Inferior parietal cortex (tissue), 1 donor: Measurements from ENCODE around the gene TRAM2.

ENCODE experiments used
- DNase-seq: peaks from one replicate; pipeline ENCODE4 v3.0.0-alpha.2; 2016; ENCODE audit errors: extremely low spot score

TRAM2 gene

DNA sequence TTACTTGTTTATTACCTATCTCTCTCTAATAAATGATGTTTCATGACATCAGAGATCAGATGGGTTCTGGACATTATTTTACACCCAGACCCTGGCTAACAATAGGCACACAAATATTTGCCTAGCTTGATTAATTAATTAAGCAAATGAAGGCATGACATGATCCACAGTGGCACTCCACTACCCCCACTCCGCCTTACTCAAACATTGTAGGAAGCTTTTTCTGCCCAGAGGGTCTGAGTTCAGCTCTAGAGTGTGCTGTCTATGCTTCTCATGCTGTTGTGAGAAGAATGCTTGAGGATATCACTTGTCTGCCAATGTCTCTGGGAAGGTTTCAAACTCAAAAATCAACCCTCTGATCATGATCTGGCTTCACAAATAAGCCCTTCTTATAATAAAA is 45.0 kb downstream of the TRAM2 start:
- DNase-seq = no peak

- DNase-seq = no peak
These were observed 45.5 kb downstream of the TRAM2 start for GRCh38 chr6:52531396-52531795.

GRCh38 chr6:52530351-52530750 is 46.5 kb downstream of the TRAM2 start:
- DNase-seq = no peak

- DNase-seq = no peak
These were observed 47.5 kb downstream of the TRAM2 start for GRCh38 chr6:52529311-52529710.

GRCh38 chr6:52527436-52527835 is 49.4 kb downstream of the TRAM2 start:
- DNase-seq = no peak

- no peak for DNase-seq
These were observed 50.2 kb downstream of the TRAM2 start for GRCh38 chr6:52526634-52527033.

- DNase-seq = no peak
These were observed 51.9 kb downstream of the TRAM2 start for GRCh38 chr6:52524918-52525317.

GRCh38 chr6:52523378-52524142 is 53.3 kb downstream of the TRAM2 start:
- DNase-seq = no peak

GRCh38 chr6:52522655-52523054 is 54.2 kb downstream of the TRAM2 start:
- no peak for DNase-seq

DNA sequence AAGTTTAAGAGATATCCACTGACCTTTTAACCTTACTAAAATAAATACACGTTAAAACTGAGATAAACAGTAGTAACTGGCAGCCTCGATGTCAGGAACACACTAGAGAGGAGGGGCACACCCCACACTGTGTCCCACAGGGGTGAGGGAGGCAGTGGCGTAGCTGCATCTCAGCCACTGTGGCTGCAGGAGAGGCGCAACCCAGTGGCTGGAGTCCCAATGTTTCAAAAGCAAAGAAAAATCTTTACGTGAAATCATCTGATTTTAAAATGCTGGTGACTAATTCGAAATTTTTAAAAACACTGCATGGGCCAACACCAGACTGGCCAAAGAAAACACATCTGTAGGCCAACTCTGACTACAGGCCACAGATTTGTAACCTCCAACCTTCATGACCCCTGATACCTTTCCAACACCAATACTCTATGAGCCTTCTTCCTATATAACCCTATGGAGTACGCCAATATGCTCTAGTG is 54.7 kb downstream of the TRAM2 start:
- no peak for DNase-seq

DNA sequence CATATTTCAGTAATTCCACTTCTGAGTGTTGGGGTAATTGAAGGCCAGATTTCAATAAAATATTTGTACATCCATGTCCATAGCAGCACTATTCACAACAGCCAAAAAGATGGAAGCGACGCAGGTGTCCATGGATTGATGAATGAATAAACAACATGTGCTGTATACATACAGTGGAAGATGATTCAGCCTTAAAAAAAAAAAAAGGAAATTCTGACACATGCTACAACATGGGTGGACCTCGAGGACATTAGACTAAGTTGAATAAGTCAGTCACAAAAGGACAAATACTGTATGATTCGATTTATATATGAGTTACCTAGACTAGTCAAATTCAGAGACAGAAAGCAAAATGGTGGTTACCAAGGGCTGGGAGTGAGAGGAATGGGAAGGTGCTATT is 57.2 kb downstream of the TRAM2 start:
- no peak for DNase-seq

- DNase-seq = no peak
These were observed 58.4 kb downstream of the TRAM2 start for GRCh38 chr6:52518279-52518945.

DNA sequence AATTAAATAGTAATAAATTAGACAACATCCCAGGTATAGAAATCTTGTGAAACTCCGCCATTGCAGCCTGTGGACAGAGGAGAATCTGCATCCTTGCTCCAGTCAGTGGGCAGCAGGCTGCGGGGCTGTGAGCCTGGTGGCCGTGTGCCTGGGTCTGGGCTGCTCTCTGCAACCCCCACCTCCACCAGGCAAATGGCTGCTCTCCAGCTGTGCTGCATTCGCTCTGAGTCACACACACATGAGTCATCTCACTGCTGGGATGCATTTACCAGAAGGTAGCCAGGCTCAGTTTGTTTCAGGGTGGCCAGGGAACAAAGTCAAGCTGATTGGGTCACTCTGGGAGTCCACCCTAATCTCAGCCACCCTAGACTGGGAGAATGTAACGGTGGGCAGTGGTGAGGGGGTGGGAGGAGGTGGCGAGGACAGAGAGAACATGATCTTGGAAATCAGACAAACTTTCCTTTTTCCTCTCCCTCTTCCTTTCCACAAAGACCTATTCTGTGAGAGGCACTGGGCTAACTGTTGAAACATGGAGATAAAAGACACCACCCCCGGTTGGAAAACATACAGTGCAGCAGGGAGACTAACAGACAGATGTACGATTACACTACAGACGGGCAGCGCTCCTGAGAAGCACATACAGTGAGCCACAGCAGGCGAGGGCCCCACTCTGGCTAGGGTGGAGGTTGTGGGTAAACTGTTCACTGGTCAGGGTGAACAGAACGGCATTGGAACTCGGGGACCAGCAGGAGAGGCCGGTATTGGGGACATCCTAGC is 59.2 kb downstream of the TRAM2 start:
- peak; percentile 76 for DNase-seq

GRCh38 chr6:52516943-52517342 is 59.9 kb downstream of the TRAM2 start:
- no peak for DNase-seq

DNA sequence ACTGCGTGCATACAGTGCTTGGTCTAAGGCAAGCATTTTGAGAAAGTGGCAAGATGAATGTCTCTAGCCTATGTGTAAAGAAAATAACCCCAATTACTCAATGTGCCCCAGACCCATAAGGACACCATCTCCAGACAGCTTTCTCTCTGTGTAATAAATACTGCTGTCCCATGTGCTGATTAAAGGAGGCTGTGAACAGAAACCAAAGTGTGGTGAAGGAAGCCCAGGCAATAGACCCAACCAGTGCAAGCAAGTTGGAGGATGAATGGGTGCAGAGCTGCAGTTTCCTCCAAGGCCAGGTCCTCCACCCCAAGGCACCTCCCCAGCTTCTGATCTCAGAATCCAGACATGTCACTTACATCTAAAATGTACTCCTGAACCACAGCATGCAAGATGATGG is 60.6 kb downstream of the TRAM2 start:
- DNase-seq = no peak

DNA sequence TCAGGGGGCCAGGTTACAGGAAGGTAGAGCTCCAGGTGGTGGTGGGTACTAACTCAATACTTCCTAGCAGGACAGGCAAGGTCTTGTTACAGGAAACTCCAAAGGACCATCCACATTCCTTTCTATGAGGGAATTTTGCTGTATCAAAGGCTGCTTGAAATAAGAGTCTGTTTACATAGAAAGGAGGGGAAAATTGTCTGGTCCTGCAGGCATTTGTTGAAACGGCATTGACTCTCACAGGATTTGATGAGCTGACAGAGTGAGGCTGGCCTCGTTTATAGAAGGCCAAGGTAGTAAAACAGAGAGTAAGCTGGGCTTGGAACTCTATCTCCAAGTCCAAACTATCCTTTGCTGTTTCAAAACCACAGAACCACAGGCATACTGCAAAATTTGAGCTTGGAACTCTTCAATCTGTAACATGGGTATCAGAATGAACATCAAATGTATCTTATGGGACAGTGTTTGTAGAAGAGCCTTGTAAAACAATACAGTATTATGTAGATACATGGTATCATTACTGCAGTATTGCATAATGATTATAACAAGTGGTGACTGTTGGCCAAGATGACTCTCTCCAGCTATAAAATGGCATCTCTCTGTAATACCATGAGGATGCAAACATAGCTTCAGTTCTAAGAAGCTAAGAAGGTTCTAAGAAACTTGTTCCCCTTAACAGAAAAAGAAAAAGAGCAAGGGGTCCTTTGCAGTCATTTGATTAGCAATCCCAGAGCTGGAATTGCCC is 61.5 kb downstream of the TRAM2 start:
- DNase-seq = no peak

GRCh38 chr6:52514514-52514913 is 62.3 kb downstream of the TRAM2 start:
- no peak for DNase-seq

GRCh38 chr6:52513896-52514295 is 63.0 kb downstream of the TRAM2 start:
- no peak for DNase-seq

DNA sequence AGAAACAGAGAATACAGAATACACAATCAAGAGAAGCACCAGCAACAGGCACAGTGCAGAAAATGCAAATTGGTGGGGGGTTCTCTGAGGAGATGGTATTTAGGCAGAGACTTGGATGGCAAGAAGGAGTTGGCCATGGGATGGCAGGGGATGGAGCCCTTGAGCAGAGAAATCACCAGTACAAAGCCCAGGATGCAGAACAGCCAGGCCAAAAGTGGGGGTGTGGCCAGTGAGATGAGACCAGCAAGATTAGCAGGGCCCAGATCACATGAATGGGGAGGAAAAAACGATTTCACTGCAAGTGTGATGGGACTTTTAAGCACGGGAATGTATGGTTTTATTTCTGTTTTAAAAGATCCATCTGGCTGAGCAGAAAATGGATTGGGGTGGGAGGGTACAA is 63.4 kb downstream of the TRAM2 start:
- no peak for DNase-seq

GRCh38 chr6:52512199-52512598 is 64.7 kb downstream of the TRAM2 start:
- no peak for DNase-seq

- no peak for DNase-seq
These were observed 65.2 kb downstream of the TRAM2 start for GRCh38 chr6:52511572-52512151.

GRCh38 chr6:52511163-52511562 is 65.7 kb downstream of the TRAM2 start:
- no peak for DNase-seq
